ENCODE results near the gene CAMK2D. TPM values are rescaled to one million over a fixed set of nuclear protein-coding genes. Genes with fewer than 3 reads are reported as not detected.

Gene CAMK2D
- total RNA-seq (2021) = 8.3 and 9.0 TPM in 2 replicates
- long read RNA-seq, full-length matches to known transcripts = 25 of 30 reads
- long read RNA-seq, partial matches to known transcripts = 1 of 30 reads
- long read RNA-seq, other reads (novel, unspliced or antisense) = 4 of 30 reads

GRCh38 chr4:113761620-113762185 lies at the start of gene CAMK2D:
Gene CAMK2D, minus strand, starts transcription at chr4:113761738. Its CDS starts 670 bp downstream, at chr4:113761068.
- WGBS (ENCODE audit: extremely low coverage, insufficient read length, low lambda C conversion rate) = no CpG with 5 or more reads among the region's 50 CpGs
- H3K56ac ChIP-seq (ENCODE audit: insufficient read length, low read depth, low read length) = no peak within 1 kb of the TSS
- H2AFZ ChIP-seq (ENCODE audit: low read length) = no peak within 1 kb of the TSS
- no peak within 1 kb of the TSS for H4K5ac ChIP-seq (ENCODE audit: insufficient read length, low read depth, low read length)
- H4K91ac ChIP-seq (ENCODE audit: insufficient read length, low read depth, low read length) = no peak within 1 kb of the TSS
- H3K18ac ChIP-seq (ENCODE audit: insufficient read length, low read depth, low read length) = peak within 1 kb of the TSS; percentile 9
- Mint-ChIP-seq H3K27me3 (ENCODE audit: low read depth) (peaks cover 15% of the 10 kb centered on the region), H3K9me3 (no peaks in the 10 kb centered on the region; a peak in 2 of 5 replicates), H3K4me1 (peaks cover 26 to 28% of the 10 kb centered on the region in 2 experiments), H3K27ac (peak within 1 kb of the TSS; percentile 98 to 99 (median 99)), H3K4me3 (peak within 1 kb of the TSS; percentile 92 to 96), H3K36me3 (ENCODE audit: insufficient read depth in 1 of 3, low read depth in 3 of 3) (no peaks in the 10 kb centered on the region)
- H3K4ac ChIP-seq (ENCODE audit: low read depth, low read length) = no peak within 1 kb of the TSS; the same call in 1 of the 2 replicates
- DNase-seq = peak; percentile 67
- no peak within 1 kb of the TSS for H2BK5ac ChIP-seq (ENCODE audit: insufficient read length, low read length)
- H3K14ac ChIP-seq (ENCODE audit: insufficient read depth, low read length) = peak within 1 kb of the TSS; percentile 37; the same call in 1 of the 2 replicates
- H2BK120ac ChIP-seq (ENCODE audit: low read depth, low read length, poor library complexity, severe bottlenecking) = no peak within 1 kb of the TSS
- H2AK5ac ChIP-seq (ENCODE audit: insufficient read length, low read length) = no peak within 1 kb of the TSS
- peak within 1 kb of the TSS; percentile 61 for H3K9ac ChIP-seq (ENCODE audit: extremely low read depth, insufficient read length, low read length)
- H3K4me1 ChIP-seq (ENCODE audit: insufficient read depth, low read length) = no peaks in the 10 kb centered on the region; the same call in 1 of the 2 replicates
- H2BK12ac ChIP-seq (ENCODE audit: insufficient read length, low read depth, low read length) = no peak within 1 kb of the TSS
- peak within 1 kb of the TSS; percentile 95 for H3K4me2 ChIP-seq (ENCODE audit: insufficient read depth, insufficient read length, low read length)
- H3K79me1 ChIP-seq (ENCODE audit: insufficient read depth, low read depth, low read length, poor library complexity, severe bottlenecking) = no peaks in the 10 kb centered on the region
- H2BK15ac ChIP-seq (ENCODE audit: low read depth, low read length) = no peak within 1 kb of the TSS
- H3K27ac ChIP-seq (ENCODE audit: insufficient read length, low read depth, low read length) = peak within 1 kb of the TSS; percentile 93
- TF ChIP-seq CTCF (conservative IDR thresholded peaks at IDR 0.05) = peak; percentile 37; the same call in 2 of the 3 replicates
- H3K27me3 ChIP-seq (ENCODE audit: insufficient read depth, low read length) = peaks cover 8% of the 10 kb centered on the region; the same call in 1 of the 2 replicates
- H4K20me1 ChIP-seq (ENCODE audit: control insufficient read depth, insufficient read depth, insufficient read length) = no peaks in the 10 kb centered on the region
- H4K8ac ChIP-seq (replicated peaks; ENCODE audit: insufficient read length, low read depth, low read length) = no peak within 1 kb of the TSS
- no peak within 1 kb of the TSS for H3T11ph ChIP-seq (ENCODE audit: low read length)
- no peaks in the 10 kb centered on the region for H3K79me2 ChIP-seq (ENCODE audit: insufficient read depth, low read length)
- no peak within 1 kb of the TSS for H3K23ac ChIP-seq (ENCODE audit: insufficient read length, low read depth, low read length)
- peaks cover 25% of the 10 kb centered on the region for H3K23me2 ChIP-seq (ENCODE audit: insufficient read length, low read depth, low read length, poor library complexity, severe bottlenecking)
- H2BK20ac ChIP-seq (ENCODE audit: low read depth, low read length, poor library complexity, severe bottlenecking) = no peak within 1 kb of the TSS
- H3K9me3 ChIP-seq (ENCODE audit: control insufficient read depth, low read depth, low read length) = no peaks in the 10 kb centered on the region
